ENCODE results near the gene DOCK9.
A peak's percentile ranks its signal among the peaks of the same experiment; 100 is the strongest.

Gene DOCK9

DNA sequence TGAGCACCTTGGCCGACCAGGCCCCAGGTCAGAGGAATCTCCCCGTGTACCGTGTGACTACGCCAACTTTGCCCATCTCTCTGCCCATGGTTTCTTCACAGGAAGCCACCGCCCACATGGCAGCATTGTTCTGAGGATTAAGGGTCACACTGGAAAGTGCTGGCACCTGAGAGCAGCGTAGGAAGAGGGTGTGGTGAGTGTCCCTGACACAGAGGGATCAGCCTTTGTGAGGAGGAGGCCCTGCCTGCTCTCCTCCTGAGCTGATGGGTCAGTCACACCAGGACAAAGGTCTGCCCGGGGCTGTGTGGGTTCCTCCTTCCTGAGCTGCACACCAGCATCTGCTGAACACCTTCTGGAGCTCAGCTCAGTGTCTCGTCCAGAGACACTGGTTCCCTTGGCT, 193.2 kb downstream of the DOCK9 start:
- DNase-seq: no peak

DNA sequence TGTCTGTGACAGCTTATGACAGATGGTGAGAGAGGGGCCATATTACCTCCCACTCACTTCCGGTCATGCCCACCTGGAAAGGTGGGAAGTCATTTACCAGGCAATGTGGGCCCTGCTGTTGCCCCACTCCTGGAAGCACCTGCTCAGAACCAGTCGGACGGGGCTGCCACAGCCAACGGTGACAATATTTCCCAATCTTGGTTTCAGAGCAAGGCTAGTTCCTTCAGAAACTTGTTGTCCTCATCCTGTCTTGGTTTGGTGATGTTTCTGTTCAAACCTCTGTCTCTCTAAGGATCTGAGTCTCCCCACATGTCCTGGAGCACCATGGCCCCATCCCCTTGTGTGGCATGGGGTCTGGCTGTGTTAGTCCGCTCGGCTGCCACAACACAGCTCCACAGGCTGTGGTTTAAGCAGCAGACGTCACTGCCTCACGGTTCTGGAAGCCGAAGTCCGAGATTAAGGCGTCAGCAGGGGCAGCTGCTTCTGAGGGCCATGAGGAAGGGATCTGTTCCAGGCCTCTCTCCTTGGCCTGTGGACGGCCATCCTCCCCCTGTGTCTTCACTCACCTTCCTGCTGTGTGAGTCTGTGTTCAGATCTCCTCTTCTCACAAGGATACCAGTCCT, 193.9 kb downstream of the DOCK9 start:
- no peak for DNase-seq

GRCh38 chr13:98782654-98783053, 195.2 kb downstream of the DOCK9 start:
- DNase-seq: peak; percentile 13

GRCh38 chr13:98781905-98782304, 196.0 kb downstream of the DOCK9 start:
- DNase-seq: no peak

GRCh38 chr13:98781470-98781869, 196.4 kb downstream of the DOCK9 start:
- DNase-seq: no peak

DNA sequence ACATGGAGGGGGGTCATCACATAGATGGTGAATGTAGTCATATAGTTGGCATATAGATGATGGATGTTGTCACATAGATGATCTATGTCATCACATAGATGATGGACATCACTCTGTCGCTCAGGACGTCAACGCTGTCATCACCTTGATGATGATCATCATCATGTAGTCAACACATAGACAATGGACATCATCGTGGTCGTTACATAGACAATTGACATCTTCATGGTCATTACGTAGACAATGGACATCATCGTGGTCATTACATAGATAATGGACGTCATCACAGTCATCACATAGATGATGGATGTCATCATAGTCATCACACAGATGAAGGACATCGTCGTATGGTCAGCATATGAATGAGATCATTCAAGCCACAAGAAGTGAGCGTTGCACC, 196.8 kb downstream of the DOCK9 start:
- no peak for DNase-seq

GRCh38 chr13:98780451-98780850, 197.4 kb downstream of the DOCK9 start:
- DNase-seq: no peak

DNA sequence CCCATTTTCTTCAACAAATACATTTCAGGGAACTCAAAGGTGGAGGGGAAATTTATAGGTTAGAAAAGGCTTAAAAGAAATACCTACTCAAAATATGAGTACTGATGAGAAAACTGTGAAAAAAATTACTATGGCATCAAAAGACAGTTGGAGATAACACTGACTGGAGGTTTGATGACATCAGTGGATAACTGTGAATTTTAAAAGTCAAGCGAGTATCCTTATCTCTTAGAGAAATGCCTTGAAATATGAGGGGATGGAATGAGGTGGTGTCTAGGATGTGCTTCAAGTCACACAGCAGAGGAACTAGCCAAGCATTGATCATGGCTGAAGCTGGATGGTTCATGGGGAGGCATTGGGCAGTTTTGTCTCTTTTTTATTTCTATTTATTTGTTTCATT, 198.2 kb downstream of the DOCK9 start:
- DNase-seq: no peak

- DNase-seq: no peak
Measured at GRCh38 chr13:98778749-98779148, 199.1 kb downstream of the DOCK9 start.

DNA sequence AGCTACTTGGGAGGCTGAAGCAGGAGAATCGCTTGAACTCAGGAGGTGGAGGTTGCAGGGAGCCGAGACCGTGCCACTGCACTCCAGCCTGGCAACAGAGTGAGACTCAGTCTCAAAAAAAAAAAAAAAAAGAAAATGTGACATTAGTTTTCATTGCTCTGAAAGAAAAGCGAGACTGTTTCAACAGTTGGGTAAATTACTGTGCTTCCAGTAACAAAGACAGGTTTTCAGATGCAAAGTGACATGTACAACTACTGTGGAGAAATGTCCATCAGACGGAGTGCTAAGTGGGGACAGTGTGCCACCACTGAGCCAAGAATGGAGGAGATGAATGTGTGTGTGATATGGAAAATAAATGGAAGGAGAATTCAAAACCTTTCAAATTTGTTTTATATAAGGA, 201.2 kb downstream of the DOCK9 start:
- DNase-seq: no peak

DNA sequence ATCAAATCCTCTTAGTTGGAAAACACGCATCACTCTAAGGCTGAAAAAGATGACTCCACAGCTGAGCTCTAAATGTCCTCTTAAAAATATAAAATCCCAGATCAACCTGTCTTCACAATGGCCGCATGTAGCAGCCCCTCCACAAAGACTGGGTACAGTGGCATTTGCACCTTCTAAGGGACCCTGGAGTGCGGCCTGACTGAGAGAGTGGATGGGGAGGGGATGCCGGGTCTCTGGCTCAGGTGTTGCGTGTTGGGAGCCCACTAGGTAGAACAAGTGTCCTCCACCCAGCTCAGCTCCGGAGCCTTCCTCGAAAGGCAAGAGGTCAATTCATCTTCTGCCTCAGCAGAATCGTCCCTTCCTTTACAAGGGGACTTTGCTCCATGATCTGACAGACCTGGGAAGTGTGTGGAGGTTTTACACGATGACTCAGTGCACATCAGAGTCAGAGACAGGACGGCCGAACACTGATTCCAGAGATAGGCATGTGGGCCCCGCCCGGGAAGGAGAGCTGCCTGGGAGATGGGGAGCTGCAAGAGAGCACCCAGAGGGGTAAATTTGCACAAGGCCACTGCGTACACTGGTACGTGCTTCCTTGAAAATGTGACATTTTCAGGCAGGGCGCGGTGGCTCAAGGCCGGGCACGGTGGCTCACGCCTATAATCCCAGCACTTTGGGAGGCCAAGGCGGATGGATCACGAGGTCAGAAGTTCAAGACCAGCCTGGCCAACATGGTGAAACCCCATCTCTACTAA, 201.8 kb downstream of the DOCK9 start:
- DNase-seq: no peak

DNA sequence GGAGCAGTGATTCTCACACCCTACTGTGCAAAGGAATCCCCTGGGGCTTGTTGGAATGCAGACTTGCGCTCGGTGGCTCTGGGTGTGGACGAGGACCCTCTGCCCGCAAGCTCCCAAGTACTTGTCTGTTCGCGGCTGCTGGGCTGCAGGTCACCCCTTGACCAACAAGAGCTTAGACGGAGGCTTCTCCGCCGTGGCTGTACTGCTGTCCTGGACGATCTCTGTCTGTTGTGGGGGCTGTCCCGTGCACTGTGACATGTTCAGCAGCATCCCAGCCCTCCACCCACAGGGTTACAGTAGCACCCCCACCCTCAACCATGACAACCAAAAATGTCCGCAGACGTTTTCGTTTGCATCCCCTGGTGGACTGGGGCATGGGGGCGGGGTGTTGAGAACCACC, 202.5 kb downstream of the DOCK9 start:
- DNase-seq: no peak

- no peak for DNase-seq
Measured at GRCh38 chr13:98774776-98775175, 203.1 kb downstream of the DOCK9 start.

DNA sequence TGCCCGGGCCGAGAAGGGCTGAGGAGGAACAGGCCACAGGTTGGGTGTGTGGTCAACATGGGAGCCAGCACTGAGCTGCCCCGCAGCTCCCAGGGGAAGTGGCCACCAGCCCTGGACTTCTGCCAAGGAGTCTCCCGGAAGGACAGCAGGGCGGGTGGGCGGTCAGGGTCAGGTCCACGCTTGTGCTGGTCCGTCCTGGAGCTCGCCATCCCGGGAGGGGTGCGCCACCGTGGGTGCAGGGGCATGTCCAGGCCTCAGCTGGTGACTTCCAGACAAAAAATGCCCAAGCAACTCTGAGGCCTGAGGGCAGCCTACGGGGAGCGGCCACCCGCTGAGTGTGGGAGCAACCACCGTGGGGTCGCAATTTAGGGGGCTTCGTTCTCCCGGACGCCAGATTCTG, 203.9 kb downstream of the DOCK9 start:
- no peak for DNase-seq

- no peak for DNase-seq
Measured at GRCh38 chr13:98772794-98773452, 204.9 kb downstream of the DOCK9 start.

DNA sequence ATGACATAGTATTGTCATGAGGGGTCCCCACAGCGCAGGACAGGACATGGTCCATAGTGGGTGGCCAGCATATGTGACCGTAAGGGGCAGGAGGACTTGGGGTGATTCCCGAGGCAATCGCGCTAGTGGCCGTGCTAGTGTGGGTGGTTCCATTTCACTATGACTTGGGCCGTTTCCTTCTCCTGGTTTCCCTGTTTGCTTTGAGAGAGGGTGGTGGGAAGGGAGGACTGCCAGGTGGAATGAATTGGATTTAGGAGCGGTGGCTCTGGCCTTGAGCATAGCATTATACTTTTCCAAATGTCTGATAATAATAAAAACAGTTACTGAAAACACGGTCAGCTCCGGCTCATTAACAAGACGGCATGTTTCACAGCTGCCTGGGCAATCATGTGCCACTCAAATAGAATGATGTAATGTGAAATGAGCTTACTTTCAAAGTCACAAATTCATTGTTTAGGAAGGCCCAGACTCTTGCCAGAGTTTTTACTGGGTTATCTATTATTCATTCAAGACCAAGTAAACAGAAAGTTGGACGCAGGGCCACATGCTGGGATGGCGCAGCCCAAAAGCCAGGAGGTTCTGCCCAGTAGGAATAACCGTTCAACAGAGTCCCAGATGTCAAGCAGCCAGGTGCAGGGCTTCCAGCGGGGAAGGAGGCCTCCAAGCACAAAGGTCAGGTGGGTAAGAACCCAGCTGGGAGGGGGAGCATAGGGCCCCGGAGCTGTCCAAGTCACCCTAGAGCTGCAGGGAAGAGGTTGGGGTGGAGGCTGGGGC, 205.8 kb downstream of the DOCK9 start:
- no peak for DNase-seq

DNA sequence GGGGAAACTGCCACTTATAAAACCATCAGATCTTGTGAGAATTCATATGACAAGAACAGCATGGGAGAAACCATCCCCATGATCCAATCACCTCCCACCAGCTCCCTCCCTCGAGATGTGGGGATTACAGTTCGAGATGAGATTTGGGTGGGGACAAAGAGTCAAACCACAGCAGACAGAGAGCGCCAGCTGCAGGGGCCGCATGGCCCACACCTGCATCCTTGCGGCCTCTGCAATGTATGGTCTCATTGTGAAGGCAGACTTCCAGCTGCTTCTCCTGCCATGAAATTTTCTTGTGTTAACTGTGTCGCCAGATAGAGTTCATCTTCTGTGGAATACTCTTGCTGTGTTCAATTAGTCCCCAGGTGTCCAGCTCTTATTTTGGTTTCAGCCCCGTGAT, 208.1 kb downstream of the DOCK9 start:
- no peak for DNase-seq

GRCh38 chr13:98768522-98768921, 209.3 kb downstream of the DOCK9 start:
- DNase-seq: no peak

GRCh38 chr13:98766697-98767096, 211.2 kb downstream of the DOCK9 start:
- no peak for DNase-seq

DNA sequence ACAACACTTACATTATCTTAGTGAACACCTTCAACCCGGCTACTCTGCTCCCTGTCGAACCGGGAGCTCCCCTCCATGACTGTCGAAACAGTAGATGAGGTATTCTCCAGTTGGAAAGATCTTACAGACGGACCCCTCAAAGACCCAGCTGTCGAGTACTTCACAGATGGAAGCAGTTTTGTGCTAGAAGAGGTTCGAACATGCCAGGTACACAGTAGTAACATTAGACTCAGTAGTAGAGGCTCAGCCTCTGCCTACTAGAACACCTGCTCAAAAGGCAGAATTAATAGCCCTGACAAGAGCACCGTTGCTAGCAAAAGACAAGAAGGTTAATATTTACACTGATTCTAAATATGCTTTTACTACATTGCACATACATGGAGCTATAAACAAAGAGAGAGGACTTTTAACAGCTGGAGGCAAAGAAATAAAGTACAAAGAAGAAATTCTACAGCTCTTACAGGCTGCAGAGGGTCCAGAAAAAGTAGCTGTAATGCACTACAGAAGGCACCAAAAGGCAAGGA, 211.8 kb downstream of the DOCK9 start:
- DNase-seq: no peak

GRCh38 chr13:98761986-98762616, 215.8 kb downstream of the DOCK9 start:
- no peak for DNase-seq

DNA sequence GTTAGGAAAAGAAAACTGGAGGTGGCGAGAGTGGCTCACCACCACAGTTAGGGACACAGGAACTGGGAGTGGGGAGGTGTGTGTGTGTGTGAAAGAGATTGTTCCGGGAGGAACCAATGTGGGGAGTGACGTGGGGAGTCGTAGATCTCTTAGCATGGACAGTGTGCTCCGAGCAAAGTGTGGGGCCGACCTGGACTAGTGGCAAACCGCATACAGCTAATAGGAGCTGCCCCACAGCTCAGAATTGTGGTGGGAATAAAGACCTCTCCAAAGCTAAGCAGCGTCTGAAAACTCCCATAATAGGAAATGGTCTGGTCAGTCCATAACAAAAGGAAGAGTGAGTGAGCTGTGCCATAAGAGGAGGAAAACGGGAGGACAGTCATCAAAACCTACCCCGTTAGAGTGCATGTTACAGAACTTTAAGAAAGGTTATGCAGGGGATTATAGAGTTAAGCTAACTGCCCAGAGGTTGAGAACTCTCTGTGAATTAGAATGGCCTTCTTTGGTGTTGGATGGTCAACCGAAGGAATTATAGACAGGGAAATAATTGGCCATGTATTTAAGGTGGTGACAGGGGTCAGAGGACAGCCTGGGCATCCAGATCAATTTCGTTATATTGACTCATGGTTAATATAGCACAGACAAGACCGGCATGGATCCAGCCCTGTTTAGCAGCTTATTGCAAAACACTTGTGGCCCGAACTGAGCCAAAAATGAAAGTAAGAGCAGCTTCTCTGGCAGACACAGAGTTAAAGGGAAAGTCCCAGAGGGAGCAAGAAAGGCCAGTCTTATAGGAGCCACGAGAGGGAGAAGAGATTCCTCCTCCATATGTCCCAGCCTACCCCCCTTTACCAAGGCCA, 216.5 kb downstream of the DOCK9 start:
- peak; percentile 50 for DNase-seq

Data from inflammatory macrophage treated with lipopolysaccharide for 4 hours (primary cell).